HCT116 (cell line): ENCODE measurements around the gene ARL5A. TPM values are rescaled to one million over a fixed set of nuclear protein-coding genes. Genes with fewer than 3 reads are reported as not detected.

Experiments
- ATAC-seq: fragments of 200-7000 bp; cut with Tn5 transposase; 2 replicates; pipeline ENCODE4 v1.9.1; 2020; ENCODE audit warnings: mild to moderate bottlenecking, moderate library complexity
- BruUV-seq: library from RNA; stranded (reverse); fragments of 400-500 nt; replicated peaks from 2 replicates; lab custom pipeline; 2021; lab: Mats Ljungman, UMichigan
- CTCF ChIA-PET: fragments of 300-600 bp; sonication (Branson Sonifier 250); formaldehyde crosslinking; loops from one replicate; lab custom pipeline; 2021; ENCODE audit warnings: antibody characterized with exemption; lab: Charles Lee
- POLR2A ChIA-PET: fragments of 300-600, 350-600 bp; sonication (Branson Sonifier 250); formaldehyde crosslinking; loops from one replicate; lab custom pipeline; 2021; ENCODE audit warnings: antibody characterized with exemption; lab: Charles Lee
- RAD21 ChIA-PET, 2 experiments: fragments of 300-600 bp; sonication (Branson Sonifier 250); formaldehyde crosslinking; loops; one replicate each; lab custom pipeline; 2023; ENCODE audit warnings: low total read pairs in 2 of 2; ENCODE audit not compliant: uncharacterized antibody in 2 of 2, unreplicated experiment in 2 of 2, low non-redundant PET in 1 of 2; lab: Charles Lee
- DNase-seq: peaks from one replicate; pipeline ENCODE4 v3.0.0-alpha.2; 2010; ENCODE audit warnings: low read depth, low spot score
- H2AFZ ChIP-seq: fragments of 200-600 bp; shearing (Covaris generic), sonication (generic); 2 replicates; pipeline ENCODE4 v1.6.1; 2017; ENCODE audit warnings: low read depth, mixed run types, mixed read lengths, antibody characterized with exemption, low read length; ENCODE audit not compliant: poor library complexity, severe bottlenecking
- H3K27ac ChIP-seq: 2 replicates; pipeline ENCODE4 v1.5.1; 2012; ENCODE audit warnings: low read depth, low read length
- H3K27me3 ChIP-seq: fragments of 200-600 bp; sonication (generic); 2 replicates; pipeline ENCODE4 v1.6.1; 2016; ENCODE audit warnings: mixed run types, low read length, mixed read lengths; ENCODE audit not compliant: insufficient read depth
- H3K36me3 ChIP-seq, 2 experiments: fragments of 200-500 bp in 1 of 2; fragments of 200-600 bp in 1 of 2; sonication (Bioruptor generic) in 1 of 2; sonication (generic) in 1 of 2; 2 replicates each; pipeline versions ENCODE4 v1.5.1 to v1.6.1; 2014 to 2016; ENCODE audit warnings: low read length in 2 of 2, inconsistent platforms in 1 of 2, mixed read lengths in 1 of 2, mixed run types in 1 of 2; ENCODE audit not compliant: insufficient read depth in 2 of 2, control insufficient read depth in 1 of 2
- H3K4me1 ChIP-seq, 2 experiments: fragments of 200-600 bp in 1 of 2; sonication (generic) in 1 of 2; 2 replicates each; pipeline versions ENCODE4 v1.5.1 to v1.6.1; 2012 to 2017; ENCODE audit warnings: low read length in 2 of 2, inconsistent platforms in 1 of 2, mild to moderate bottlenecking in 1 of 2, mixed read lengths in 1 of 2, mixed run types in 1 of 2, moderate library complexity in 1 of 2; ENCODE audit not compliant: insufficient read depth in 2 of 2, control insufficient read depth in 1 of 2
- H3K4me2 ChIP-seq: fragments of 200-600 bp; sonication (generic); 2 replicates; pipeline ENCODE4 v1.6.1; 2017; ENCODE audit warnings: mixed run types, low read length, mixed read lengths
- H3K4me3 ChIP-seq, 2 experiments: fragments of 200-600 bp in 1 of 2; sonication (generic) in 1 of 2; replicated peaks in 1 of 2; 2 replicates each; pipeline ENCODE4 v1.5.1; 2011 to 2016; ENCODE audit warnings: low read length in 2 of 2, control low read depth in 1 of 2, low read depth in 1 of 2, mild to moderate bottlenecking in 1 of 2, mixed read lengths in 1 of 2, mixed run types in 1 of 2
- H3K79me2 ChIP-seq: fragments of 200-600 bp; sonication (generic); 2 replicates; pipeline ENCODE4 v1.6.1; 2017; ENCODE audit warnings: mild to moderate bottlenecking, mixed run types, low read length, moderate library complexity, mixed read lengths; ENCODE audit not compliant: insufficient read depth
- H3K9ac ChIP-seq: fragments of 200-600 bp; sonication (generic); 2 replicates; pipeline ENCODE4 v1.6.1; 2016; ENCODE audit warnings: low read length, mixed read lengths
- H3K9me2 ChIP-seq: fragments of 200-600 bp; sonication (generic), shearing (Covaris generic); 2 replicates; pipeline ENCODE4 v1.6.1; 2017; ENCODE audit warnings: mixed run types, mild to moderate bottlenecking, moderate library complexity; ENCODE audit not compliant: insufficient read depth
- H3K9me3 ChIP-seq, 2 experiments: fragments of 200-500 bp in 1 of 2; fragments of 200-600 bp in 1 of 2; sonication (Bioruptor generic) in 1 of 2; sonication (generic) in 1 of 2; 2 replicates each; pipeline ENCODE4 v1.6.1; 2014 to 2017; ENCODE audit warnings: low read length in 2 of 2, mixed read lengths in 2 of 2, inconsistent platforms in 1 of 2, low read depth in 1 of 2, mild to moderate bottlenecking in 1 of 2, mixed run types in 1 of 2, moderate library complexity in 1 of 2; ENCODE audit not compliant: control insufficient read depth in 1 of 2, insufficient read depth in 1 of 2
- H4K20me1 ChIP-seq: fragments of 200-600 bp; sonication (generic), shearing (Covaris generic); 2 replicates; pipeline ENCODE4 v1.6.1; 2017; ENCODE audit warnings: mixed run types, mild to moderate bottlenecking, moderate library complexity; ENCODE audit not compliant: insufficient read depth
- ATF3 ChIP-seq: IDR thresholded peaks from 2 replicates; pipeline ENCODE4 v1.6.1; 2012
- CBX3 ChIP-seq: IDR thresholded peaks from 2 replicates; pipeline ENCODE4 v1.6.1; 2012; ENCODE audit warnings: low read depth
- ELF1 ChIP-seq: IDR thresholded peaks from 2 replicates; pipeline ENCODE4 v1.6.1; 2012; ENCODE audit warnings: low read depth, borderline replicate concordance
- EZH2 ChIP-seq: fragments of 200-600 bp; sonication (generic); IDR thresholded peaks from 2 replicates; pipeline ENCODE4 v1.6.1; 2017; ENCODE audit warnings: antibody characterized with exemption, mixed run types
- EZH2phosphoT487 ChIP-seq: fragments of 200-600 bp; IDR thresholded peaks from 2 replicates; pipeline ENCODE4 v1.6.1; 2018; ENCODE audit warnings: antibody characterized with exemption, borderline replicate concordance
- FOSL1 ChIP-seq: IDR thresholded peaks from 2 replicates; pipeline ENCODE4 v1.6.1; 2012; ENCODE audit warnings: low read depth
- JUND ChIP-seq: IDR thresholded peaks from 2 replicates; pipeline ENCODE4 v1.6.1; 2012
- POLR2A ChIP-seq: IDR thresholded peaks from 2 replicates; pipeline ENCODE4 v1.7.0; 2011; ENCODE audit warnings: borderline replicate concordance; ENCODE audit not compliant: insufficient read depth, insufficient read length; ENCODE audit errors: extremely low read depth
- REST ChIP-seq: IDR thresholded peaks from 2 replicates; pipeline ENCODE4 v1.6.1; 2012; ENCODE audit warnings: low read depth
- SIN3A ChIP-seq: IDR thresholded peaks from 2 replicates; pipeline ENCODE4 v1.6.1; 2012; ENCODE audit warnings: low read depth
- YY1 ChIP-seq: IDR thresholded peaks from 2 replicates; pipeline ENCODE4 v1.6.1; 2011; ENCODE audit warnings: low read length, low read depth, moderate library complexity, mild to moderate bottlenecking; ENCODE audit not compliant: insufficient replicate concordance; ENCODE audit errors: extremely low read depth
- ZFX ChIP-seq: fragments of 450-650 bp; IDR thresholded peaks from 2 replicates; pipeline ENCODE4 v1.6.1; 2017
- ZNF274 ChIP-seq: fragments of 200-500 bp; sonication (Bioruptor generic); IDR thresholded peaks from 2 replicates; pipeline ENCODE4 v1.6.1; 2014; ENCODE audit warnings: mild to moderate bottlenecking, low read depth, low read length, inconsistent platforms
- intact Hi-C: fragments of 100-400 bp; cut with micrococcal nuclease; formaldehyde crosslinking; loops from 2 replicates; pipeline ENCODE4 v1.10.0; 2022
- total RNA-seq: library from RNA; stranded (reverse); gene quantifications from one replicate; pipeline ENCODE4 v1.2.1, GENCODE V29; 2021; ENCODE audit not compliant: unreplicated experiment

The ARL5A gene
- total RNA-seq, 1 experiment from 2014 or later: 74.4 TPM

DNA sequence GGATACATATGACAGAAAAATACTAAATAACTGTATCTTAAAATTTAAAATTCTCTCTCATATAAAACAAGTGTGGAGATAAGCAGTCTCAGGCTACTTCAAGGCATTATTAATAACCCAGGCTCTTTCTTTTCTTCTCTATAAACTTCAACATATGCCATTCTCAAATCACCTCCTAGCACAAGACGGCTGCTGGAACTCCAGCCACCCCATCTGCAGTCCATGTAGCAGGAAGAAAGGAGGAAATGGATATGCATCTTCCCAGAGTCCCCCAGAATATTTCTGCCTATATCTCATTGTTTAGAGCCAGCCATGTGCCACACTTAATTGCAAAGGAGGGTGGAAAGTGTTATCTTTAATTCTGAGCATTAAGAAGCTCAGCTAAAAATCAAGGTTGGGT is 58.6 kb downstream of the ARL5A start:
- DNase-seq (no peak), ATAC-seq (no peak)
- Histone ChIP-seq H3K79me2 (no peaks in the 10 kb centered on the region), H4K20me1 (no peaks in the 10 kb centered on the region), H3K4me2 (no peak overlapping the region), H3K9me2 (no peaks in the 10 kb centered on the region), H3K27me3 (no peaks in the 10 kb centered on the region), H3K9ac (no peak overlapping the region), H3K4me3 (no peak overlapping the region), H3K9me3 (no peaks in the 10 kb centered on the region), H3K27ac (no peak overlapping the region), H3K4me1 (peaks cover 7 to 19% of the 10 kb centered on the region in 2 experiments), H2AFZ (no peak overlapping the region), H3K36me3 (no peaks in the 10 kb centered on the region)
- RAD21 ChIA-PET: no interaction called here
- CTCF ChIA-PET: no interaction called here
- TF ChIP-seq SIN3A: no peak
- no peak for TF ChIP-seq FOSL1
- TF ChIP-seq JUND: no peak
- TF ChIP-seq CBX3: no peak
- no peak for TF ChIP-seq EZH2
- no peak for TF ChIP-seq YY1
- TF ChIP-seq ELF1: no peak
- no peak for TF ChIP-seq EZH2phosphoT487
- no peak for TF ChIP-seq ATF3
- TF ChIP-seq ZFX: no peak
- TF ChIP-seq ZNF274: no peak
- TF ChIP-seq POLR2A: no peak
- TF ChIP-seq REST: no peak
- intact Hi-C loops: loop anchor here (10.0 kb wide), 1 partner anchor 255 kb away; no protein-coding TSS in a partner anchor
- no TSS peak for BruUV-seq
- POLR2A ChIA-PET: no interaction called here
